ENCODE data around the gene HEY2.
"Not testable (repeated sequence)": the region's sequence is repeated elsewhere in the genome, so short reads cannot be mapped to it uniquely, and the experiment has no call there.

HEY2 gene

GRCh38 chr6:125764121-125764671, 14.8 kb downstream of the HEY2 start:
- in situ Hi-C loops (cut with HindIII; ENCODE audit: low sequenced_read_pairs) = loop anchor here (10.0 kb wide), 1 partner anchor 449 kb away; no protein-coding TSS in a partner anchor

- in situ Hi-C loops (cut with HindIII; ENCODE audit: low sequenced_read_pairs) = loop anchor here (10.0 kb wide), 1 partner anchor 451 kb away; no protein-coding TSS in a partner anchor
These were observed 16.5 kb downstream of the HEY2 start for GRCh38 chr6:125765944-125766343.

- in situ Hi-C loops (cut with HindIII; ENCODE audit: low sequenced_read_pairs) = loop anchor here (10.0 kb wide), 1 partner anchor 452 kb away; no protein-coding TSS in a partner anchor
These were observed 17.2 kb downstream of the HEY2 start for GRCh38 chr6:125766641-125767040.

GRCh38 chr6:125769147-125769783, 19.8 kb downstream of the HEY2 start:
- in situ Hi-C loops (cut with HindIII; ENCODE audit: low sequenced_read_pairs) = loop anchor here (10.0 kb wide), 1 partner anchor 454 kb away; no protein-coding TSS in a partner anchor

- in situ Hi-C loops (cut with HindIII; ENCODE audit: low sequenced_read_pairs) = no loop called here
These were observed 24.2 kb downstream of the HEY2 start for GRCh38 chr6:125773387-125774341.

GRCh38 chr6:125776107-125776826, 26.8 kb downstream of the HEY2 start:
- in situ Hi-C loops (cut with HindIII; ENCODE audit: low sequenced_read_pairs) = not testable (repeated sequence)

GRCh38 chr6:125779924-125780539, 30.6 kb downstream of the HEY2 start:
- in situ Hi-C loops (cut with HindIII; ENCODE audit: low sequenced_read_pairs) = no loop called here

- in situ Hi-C loops (cut with HindIII; ENCODE audit: low sequenced_read_pairs) = no loop called here
These were observed 31.3 kb downstream of the HEY2 start for GRCh38 chr6:125780540-125781313.

GRCh38 chr6:125781314-125781868, 32.0 kb downstream of the HEY2 start:
- in situ Hi-C loops (cut with HindIII; ENCODE audit: low sequenced_read_pairs) = no loop called here

GRCh38 chr6:125784365-125784764, 34.9 kb downstream of the HEY2 start:
- in situ Hi-C loops (cut with HindIII; ENCODE audit: low sequenced_read_pairs) = no loop called here

- in situ Hi-C loops (cut with HindIII; ENCODE audit: low sequenced_read_pairs) = no loop called here
These were observed 38.4 kb downstream of the HEY2 start for GRCh38 chr6:125787791-125788190.

- in situ Hi-C loops (cut with HindIII; ENCODE audit: low sequenced_read_pairs) = no loop called here
These were observed 39.7 kb downstream of the HEY2 start for GRCh38 chr6:125789167-125789566.

- in situ Hi-C loops (cut with HindIII; ENCODE audit: low sequenced_read_pairs) = no loop called here
These were observed 40.3 kb downstream of the HEY2 start for GRCh38 chr6:125789576-125790357.

GRCh38 chr6:125790358-125791150, 41.1 kb downstream of the HEY2 start, which contains the start of gene NCOA7:
Gene NCOA7, plus strand, starts transcription at chr6:125790960. Its CDS starts 24,395 bp downstream, at chr6:125815355.
- in situ Hi-C loops (cut with HindIII; ENCODE audit: low sequenced_read_pairs) = no loop called here

GRCh38 chr6:125791151-125791819, 41.9 kb downstream of the HEY2 start:
- in situ Hi-C loops (cut with HindIII; ENCODE audit: low sequenced_read_pairs) = no loop called here

GRCh38 chr6:125791820-125792165, 42.4 kb downstream of the HEY2 start:
- in situ Hi-C loops (cut with HindIII; ENCODE audit: low sequenced_read_pairs) = no loop called here

- in situ Hi-C loops (cut with HindIII; ENCODE audit: low sequenced_read_pairs) = no loop called here
These were observed 42.7 kb downstream of the HEY2 start for GRCh38 chr6:125792172-125792571.

All from DLD1 (cell line).